ENCODE measurements around the gene THSD4.

The THSD4 gene

GRCh38 chr15:71804226-71804625 is 689.0 kb downstream of the THSD4 start:
- no peak for DNase-seq

DNA sequence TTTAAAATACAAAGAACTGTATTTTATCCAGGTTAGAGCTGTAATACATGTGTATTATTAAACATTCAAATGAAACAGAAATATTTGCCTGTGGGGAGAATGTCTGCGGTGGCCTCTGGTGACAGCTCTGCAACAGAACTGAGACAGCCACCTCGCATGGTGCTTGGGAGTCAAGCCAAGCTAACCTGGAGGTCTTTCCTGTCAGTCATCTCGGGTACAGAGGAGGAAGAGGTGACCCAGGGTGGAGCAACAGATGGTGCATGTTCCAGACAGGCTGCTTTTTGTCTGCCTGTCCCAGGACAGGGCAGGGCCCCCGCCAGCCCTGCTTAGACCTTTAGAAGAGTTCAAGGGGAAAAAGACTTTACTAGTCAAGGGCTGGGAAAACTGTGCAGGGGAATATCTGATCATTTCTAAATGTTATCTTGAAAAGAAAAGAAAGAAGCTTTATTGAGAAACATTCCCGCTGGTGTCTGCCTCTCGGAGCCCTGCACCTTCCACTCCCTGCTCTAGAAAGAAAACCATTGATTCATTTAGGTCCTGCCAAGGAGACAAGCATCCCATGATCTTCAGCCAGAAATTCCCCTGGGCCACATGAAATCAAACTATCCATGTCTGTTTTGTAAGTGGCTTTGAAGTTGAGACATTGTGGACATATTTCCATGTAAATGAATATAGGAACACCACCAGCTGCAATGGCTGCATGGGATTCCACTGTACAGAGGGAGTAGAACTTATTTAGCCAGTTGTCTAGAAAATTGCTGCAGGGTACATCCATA is 689.6 kb downstream of the THSD4 start:
- DNase-seq = no peak

- DNase-seq = no peak
These were observed 691.2 kb downstream of the THSD4 start for GRCh38 chr15:71806452-71806931.

DNA sequence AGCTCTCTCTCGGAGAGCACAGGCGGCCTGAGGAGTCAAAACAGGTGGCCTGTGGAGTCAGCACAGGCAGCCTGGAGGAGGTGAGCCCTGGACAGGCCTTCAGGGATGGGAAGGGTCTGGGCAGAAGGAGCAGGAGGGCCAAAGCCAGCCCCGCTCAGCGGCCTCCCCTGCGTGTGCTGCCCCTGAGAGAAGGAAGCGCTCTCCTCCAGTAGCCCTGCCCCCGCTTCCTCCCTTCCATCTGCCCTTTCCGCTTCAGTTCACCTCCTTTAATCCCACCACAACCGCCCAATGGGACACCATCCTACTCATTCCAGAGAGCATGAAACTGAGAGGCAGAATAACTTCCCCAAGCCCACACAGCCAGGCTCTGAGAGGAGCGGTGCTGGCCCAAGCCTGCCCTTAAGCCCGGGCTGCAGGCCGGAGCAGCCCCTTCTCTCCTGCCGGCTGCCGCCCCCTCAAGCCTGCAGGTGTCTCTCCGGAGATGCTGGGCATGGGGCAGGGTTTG is 691.9 kb downstream of the THSD4 start:
- no peak for DNase-seq

GRCh38 chr15:71807691-71808091 is 692.4 kb downstream of the THSD4 start:
- DNase-seq = no peak

DNA sequence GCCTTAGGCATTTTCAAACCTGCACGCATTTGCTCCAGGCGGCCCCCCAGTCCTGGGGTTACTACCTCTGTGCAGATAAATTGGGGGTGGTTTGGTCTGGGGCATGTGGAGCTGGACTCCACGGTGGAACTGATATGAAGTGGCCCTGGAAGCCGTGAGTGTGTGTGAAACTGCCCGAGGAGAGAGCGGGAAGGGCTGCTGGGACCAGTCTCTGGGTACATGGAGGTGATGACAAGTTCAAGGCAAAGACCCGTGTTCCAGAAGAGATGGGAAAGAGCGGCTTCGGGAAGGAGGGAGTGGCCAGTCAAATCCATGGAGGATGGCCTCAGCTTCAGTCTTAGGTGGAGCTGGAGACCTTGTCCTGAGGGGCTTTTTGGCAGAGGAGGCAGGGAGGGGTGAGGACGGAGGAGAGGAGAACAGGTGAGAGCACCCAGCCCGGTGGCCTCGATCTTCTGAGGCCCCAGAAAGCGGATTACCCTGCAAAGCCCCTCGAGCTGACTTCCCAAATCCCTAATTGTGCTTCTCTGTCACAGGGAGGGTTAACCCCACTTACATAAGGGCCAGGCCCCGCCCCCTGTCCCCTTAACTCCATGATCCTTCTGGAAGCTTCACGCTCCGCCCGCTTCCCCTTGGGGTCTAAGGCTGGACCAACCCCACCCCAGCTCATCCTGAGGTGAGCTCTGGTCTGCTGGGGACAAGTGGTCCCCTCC is 693.2 kb downstream of the THSD4 start:
- no peak for DNase-seq

- DNase-seq = no peak
These were observed 694.1 kb downstream of the THSD4 start for GRCh38 chr15:71809346-71809745.

DNA sequence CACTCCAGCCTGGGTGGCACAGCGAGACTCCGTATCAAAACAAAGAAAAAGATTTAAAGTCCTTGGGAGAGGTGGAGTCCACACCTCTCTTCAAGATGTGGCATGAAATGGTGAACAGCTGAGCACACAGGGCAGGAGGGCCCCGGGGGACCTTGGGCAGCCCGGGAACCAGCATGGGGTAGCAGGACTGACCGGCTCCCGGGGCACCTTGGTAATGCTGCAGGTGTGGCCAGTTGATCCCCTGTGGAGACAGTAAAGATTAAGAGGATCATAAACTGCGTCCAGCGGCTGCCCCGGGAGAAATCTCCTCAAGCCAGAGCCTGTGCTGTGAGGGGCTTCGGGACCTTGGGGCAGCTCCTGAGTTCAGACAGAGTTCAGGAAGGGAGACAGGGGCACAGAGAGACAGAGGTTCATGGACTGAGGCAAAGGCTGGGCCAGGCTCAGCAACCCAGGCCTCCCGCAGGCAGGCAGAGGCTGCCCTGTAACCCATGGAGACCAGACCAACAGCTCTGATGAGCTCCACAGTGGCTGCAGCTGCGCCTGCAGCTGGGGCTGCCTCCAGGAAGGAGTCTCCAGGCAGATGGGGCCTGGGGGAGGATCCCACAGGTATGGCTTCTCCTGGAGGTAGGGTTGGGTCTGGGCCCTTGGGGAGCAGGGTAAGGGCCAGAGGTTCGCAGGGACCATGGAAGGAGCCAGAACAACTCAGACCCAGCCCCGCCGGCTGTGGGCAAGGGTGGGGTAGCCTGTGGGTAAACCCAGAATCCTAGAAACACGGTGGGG is 695.2 kb downstream of the THSD4 start, which contains the start of gene NR2E3:
Gene NR2E3 (plus strand): TSS at position 299 of the 780 bp plus-strand sequence. CDS start 190 bp downstream, at position 489.
- DNase-seq = no peak

DNA sequence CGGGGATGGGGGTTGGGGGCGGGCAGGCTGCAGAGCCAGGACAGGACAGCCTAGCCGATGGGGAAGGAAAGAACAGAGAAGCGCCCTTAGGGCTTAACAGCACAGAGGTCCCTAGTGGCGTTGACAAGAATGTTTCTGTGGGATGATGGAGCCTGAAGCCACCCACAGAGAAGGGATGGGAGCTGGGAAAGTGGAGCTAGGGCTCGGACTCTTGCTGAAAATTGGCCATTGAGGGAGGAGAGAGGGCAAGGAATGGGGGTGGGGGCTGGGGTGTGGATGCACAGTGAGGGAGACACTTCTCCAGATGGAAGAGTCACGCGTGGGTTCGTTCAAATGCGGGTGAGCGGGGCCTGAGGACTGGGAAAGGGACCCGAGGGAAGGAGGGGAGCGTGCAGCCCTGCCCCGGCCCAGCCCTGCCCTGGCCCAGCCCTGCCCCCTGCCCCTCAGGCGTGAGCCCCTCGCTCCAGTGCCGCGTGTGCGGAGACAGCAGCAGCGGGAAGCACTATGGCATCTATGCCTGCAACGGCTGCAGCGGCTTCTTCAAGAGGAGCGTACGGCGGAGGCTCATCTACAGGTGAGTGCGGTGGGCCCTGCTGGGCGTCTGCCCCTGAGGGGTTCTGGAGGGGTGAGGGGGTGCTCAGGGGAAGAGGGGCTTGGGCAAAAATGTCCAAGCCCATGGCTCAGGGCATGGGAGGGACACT is 695.9 kb downstream of the THSD4 start:
- no peak for DNase-seq

GRCh38 chr15:71811752-71812735 is 696.8 kb downstream of the THSD4 start:
- DNase-seq = no peak

- DNase-seq = no peak
These were observed 697.9 kb downstream of the THSD4 start for GRCh38 chr15:71812966-71813722.

DNA sequence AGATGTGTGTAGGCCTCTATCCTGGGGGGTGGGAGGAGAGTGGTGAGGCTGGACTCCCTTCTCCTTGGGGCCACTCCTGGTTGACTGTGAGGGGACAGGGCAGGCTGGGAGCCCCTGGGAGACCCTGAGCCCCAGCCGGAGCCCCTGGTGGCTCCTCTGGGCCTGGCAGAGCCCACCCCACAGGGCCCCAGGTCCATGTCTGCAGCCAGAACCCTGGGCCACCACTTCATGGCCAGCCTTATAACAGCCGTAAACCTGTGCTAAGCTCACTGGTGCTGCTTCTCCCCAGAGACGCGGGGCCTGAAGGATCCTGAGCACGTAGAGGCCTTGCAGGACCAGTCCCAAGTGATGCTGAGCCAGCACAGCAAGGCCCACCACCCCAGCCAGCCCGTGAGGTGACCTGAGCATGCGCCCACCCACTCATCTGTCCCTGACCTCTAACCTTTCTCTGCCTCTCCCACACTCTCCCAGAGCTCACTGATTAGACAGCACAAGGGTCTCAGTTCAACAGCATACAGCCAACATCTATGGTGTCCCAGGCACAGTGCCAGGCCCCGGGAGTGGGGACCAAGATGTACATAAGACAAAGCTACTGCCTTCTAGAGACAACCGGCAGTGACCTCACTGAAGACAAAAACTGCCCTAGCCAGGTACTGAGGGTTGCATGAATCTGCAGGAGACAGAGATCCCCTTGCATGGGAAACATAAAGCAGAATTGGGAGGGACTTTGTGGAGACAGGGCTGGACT is 698.6 kb downstream of the THSD4 start:
- no peak for DNase-seq

GRCh38 chr15:71815301-71815700 is 700.0 kb downstream of the THSD4 start:
- no peak for DNase-seq

DNA sequence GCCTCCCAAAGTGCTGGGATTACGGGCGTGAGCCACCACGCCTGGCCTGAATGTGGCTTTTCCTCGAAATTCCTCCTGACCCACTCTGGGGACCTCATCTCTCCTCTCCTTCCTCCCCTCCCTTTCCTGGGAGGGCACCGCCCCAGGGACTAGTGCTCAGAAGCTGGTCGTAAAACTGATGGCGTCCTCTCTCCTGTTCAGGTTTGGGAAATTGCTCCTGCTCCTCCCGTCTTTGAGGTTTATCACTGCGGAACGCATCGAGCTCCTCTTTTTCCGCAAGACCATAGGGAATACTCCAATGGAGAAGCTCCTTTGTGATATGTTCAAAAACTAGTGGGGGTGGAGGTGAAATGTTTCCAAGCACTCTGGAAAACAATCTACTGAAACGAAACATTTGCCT is 702.1 kb downstream of the THSD4 start:
- DNase-seq = no peak

GRCh38 chr15:71820127-71820526 is 704.9 kb downstream of the THSD4 start:
- no peak for DNase-seq

DNA sequence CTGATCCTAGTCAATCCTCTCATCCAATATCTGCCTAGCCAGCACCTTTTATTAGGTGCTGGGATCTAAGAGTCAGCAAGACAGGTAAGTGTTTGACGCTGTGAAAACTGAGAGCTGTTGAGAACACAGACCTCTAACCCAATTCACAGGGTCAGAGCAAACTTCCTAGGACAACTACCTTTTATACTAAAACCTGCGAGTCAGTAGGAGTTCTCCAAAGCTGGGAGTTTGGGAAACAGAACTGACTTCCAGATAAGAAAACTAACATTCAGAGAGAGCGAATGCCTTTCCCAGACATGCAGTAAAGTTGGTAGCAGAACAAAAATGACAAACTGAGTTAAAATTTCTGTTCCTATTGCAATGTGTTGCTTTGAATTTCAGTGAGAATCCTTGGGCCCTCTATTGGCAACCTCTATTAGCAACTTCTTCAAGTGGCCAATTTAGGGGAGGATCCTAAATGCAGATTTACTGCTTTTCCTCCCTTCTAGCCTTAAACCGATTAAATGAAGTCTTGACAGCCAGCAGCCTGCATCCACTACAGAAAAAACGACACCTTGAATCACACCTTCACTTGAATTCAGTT is 706.4 kb downstream of the THSD4 start:
- DNase-seq = no peak

DNA sequence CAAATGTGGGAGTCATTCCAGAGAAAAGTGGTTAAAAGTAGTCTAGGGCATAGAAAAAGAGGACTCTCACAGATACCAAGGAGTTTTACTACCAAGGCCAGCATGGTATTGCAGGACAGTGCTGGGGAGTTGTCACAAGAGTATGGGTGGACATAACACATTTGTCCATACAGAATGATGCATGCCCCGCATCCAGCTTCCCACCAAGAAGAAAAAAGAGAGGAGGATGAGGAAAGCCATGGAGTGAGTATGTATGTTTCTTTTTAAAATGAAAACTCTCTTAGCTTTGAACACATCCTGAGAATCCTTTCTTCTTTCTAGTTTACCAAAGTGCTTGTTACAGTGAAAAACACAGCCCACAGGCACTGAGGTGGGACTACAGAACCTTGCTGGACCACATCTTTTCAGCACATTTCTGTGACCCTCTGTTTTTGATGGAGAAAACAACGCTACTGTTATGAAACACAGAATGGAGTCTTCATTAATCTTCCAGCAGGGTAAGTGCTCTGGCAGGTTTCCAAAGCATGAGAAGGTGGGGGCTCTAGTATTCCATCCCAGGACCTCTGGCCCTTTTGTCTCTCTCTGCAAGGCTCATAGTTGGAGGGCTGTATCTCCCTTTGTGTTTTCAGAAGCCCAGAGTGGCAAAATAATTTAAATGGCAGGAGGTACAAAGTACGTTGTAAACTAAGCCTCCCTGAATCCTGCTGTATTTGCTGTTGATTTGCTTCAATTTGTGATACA is 707.8 kb downstream of the THSD4 start:
- DNase-seq = no peak

DNA sequence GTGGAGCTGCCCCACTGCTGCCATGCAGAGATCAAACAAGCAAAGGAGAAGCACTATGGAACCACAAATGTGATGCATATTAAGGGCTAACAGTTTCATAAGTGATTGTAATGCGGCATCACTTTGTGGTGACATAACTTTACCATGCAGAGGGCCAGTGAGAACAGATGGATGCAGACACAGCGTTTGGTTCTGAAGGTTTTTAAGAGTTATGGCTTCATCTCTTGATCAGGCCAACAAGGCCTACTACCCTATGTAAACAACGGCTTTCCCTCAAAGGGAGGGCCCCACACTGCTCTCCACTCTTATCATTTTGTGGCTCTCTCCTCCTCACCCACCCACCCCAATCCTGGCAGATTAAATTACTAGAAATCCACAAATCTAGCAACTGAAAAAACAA is 708.5 kb downstream of the THSD4 start:
- no peak for DNase-seq
